Measurements from ENCODE around the gene TDO2. TPM values are rescaled to one million over a fixed set of nuclear protein-coding genes. Genes with fewer than 3 reads are reported as not detected.

The TDO2 gene
- total RNA-seq, 2 donors from 2014 or later: not detected

DNA sequence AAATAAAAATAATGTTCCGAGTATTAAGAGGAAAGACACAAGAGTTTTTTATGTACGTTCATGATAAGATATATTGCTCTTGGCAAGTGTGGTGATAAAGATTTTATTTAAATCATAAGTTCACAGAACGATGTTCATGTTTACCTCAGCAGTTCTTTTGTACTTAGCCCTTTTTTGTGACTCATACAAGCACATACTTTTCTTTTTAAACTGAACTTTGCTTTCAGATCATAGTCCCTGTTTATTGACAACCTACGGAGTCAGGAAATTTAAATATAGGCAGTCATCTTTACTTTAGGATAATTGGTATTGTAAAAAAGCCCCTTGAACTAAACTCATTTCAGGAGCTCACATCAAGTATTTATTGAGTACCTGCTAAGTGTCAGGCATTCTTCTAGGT, 51.4 kb downstream of the TDO2 start:
- no peak for ATAC-seq (replicated peaks)
- H3K27ac Mint-ChIP-seq: no peak overlapping the region
- peaks cover 12% of the 10 kb centered on the region for H3K27me3 Mint-ChIP-seq

DNA sequence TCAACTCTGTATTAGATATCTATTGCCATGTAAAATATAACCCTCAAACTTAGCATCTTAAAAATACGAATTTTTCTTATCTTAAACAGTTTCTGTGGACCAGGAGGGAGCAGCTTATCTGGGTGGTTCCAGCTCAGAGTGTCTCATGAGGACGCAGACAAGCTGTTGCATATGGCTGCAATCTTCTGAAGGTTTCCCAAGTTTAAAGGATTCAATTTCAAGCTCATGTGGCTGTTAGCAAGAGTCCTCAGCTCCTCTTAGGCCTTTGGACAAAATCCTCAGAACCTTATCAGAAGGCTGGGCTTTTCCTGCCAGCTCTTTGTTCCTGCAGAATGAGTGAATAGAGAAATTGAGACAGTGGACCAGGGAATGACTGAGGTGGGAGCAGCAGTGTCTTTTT, 53.0 kb downstream of the TDO2 start:
- Mint-ChIP-seq H3K27ac (no peak overlapping the region), H3K4me1 (no peaks in the 10 kb centered on the region)

More for the DNA sequence above, 51.4 kb downstream of the TDO2 start:
- Mint-ChIP-seq H3K9me3 (no peaks in the 10 kb centered on the region), H3K4me1 (no peaks in the 10 kb centered on the region), H3K4me3 (peak overlapping the region; percentile 91), H3K36me3 (ENCODE audit: low read depth) (no peaks in the 10 kb centered on the region)

DNA sequence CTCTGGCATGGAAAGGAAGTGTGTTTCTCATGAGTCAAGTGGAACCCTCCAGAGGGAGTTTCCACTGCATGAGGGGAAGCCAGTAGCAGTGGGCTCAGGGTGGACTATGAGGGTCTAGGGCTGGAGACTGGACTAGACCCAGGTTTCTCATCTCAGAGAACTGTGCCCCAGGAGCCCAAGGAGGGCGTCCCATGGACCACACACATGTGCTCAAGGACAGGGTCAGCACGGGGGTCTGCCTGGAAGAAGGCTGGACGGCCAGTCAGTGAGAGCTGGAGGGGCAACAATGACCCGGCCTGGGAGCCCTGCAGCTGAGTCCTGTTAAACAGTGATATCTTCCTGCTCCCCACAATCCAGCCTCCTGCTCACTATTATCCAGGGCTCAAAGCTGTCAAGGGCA, 55.9 kb downstream of the TDO2 start:
- Mint-ChIP-seq H3K9me3 (no peaks in the 10 kb centered on the region), H3K27ac (no peak overlapping the region), H3K36me3 (ENCODE audit: low read depth) (no peaks in the 10 kb centered on the region), H3K27me3 (peaks cover 12% of the 10 kb centered on the region), H3K4me1 (peaks cover 5% of the 10 kb centered on the region), H3K4me3 (no peak overlapping the region)
- no peak for ATAC-seq (replicated peaks)

More for the DNA sequence above, 53.0 kb downstream of the TDO2 start:
- peaks cover 12% of the 10 kb centered on the region for H3K27me3 Mint-ChIP-seq
- H3K36me3 Mint-ChIP-seq (ENCODE audit: low read depth): no peaks in the 10 kb centered on the region
- ATAC-seq (replicated peaks): no peak
- no peak overlapping the region for H3K4me3 Mint-ChIP-seq
- H3K9me3 Mint-ChIP-seq: no peaks in the 10 kb centered on the region

DNA sequence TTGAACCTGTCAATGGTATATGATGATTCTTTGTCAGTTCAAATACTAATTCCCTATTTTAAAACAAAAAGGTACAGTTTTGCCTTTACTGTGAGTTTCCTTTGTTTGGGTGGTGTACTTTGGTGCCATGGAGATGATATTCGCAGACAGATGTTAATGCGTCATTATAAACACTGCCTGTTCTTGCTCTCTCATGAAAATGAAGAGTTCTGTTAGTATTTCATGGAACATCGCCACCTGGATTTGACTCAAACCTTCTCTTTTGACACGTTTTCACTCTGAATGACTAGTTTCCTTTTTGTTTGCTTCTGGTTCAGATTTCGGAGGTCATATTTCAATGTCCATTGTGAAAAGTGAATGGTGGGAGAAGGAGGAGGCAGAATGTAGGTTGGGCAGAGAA, 57.0 kb downstream of the TDO2 start:
- H3K4me3 Mint-ChIP-seq: no peak overlapping the region
- peaks cover 5% of the 10 kb centered on the region for H3K4me1 Mint-ChIP-seq
- H3K27ac Mint-ChIP-seq: no peak overlapping the region
- H3K27me3 Mint-ChIP-seq: peaks cover 12% of the 10 kb centered on the region
- H3K9me3 Mint-ChIP-seq: no peaks in the 10 kb centered on the region
- no peaks in the 10 kb centered on the region for H3K36me3 Mint-ChIP-seq (ENCODE audit: low read depth)
- no peak for ATAC-seq (replicated peaks)

DNA sequence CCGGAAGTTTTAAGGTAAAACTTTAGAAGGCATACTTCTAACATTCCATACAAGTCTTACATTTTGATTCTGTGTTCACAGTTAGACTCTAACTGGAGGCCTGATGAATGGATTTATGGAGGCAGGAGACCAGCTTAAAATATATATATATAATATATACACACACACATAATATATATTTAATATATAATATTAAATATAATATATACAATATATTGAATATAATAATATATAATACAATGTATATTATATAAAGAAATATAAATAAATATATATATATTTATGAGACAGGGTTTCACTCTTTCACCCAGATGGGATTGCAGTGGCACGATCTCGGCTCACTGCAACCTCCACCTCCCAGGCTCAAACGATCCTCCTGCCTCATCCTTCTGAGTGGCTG, 58.1 kb downstream of the TDO2 start:
- H3K27ac Mint-ChIP-seq: no peak overlapping the region
- peaks cover 5% of the 10 kb centered on the region for H3K4me1 Mint-ChIP-seq
- no peaks in the 10 kb centered on the region for H3K36me3 Mint-ChIP-seq (ENCODE audit: low read depth)
- no peaks in the 10 kb centered on the region for H3K9me3 Mint-ChIP-seq
- no peak overlapping the region for H3K4me3 Mint-ChIP-seq
- ATAC-seq (replicated peaks): no peak
- peaks cover 12% of the 10 kb centered on the region for H3K27me3 Mint-ChIP-seq

DNA sequence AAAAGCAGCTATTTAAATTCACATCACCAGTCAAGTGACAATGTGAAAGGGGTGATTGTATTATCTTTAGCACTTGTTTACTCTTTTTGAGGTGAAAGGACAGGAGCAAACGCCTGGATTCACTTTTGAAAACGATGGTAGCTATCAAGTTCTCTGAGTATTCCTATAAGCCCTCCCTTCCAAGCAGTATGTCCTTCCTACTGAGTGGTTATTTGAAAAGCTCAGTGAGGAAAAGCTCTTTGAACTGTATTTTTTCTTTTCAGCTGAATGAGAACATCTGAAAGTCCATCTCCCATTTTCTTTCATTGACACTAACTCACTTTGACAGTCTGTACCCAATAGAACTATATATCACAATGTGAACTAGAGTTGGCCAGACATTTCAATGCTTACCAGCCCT, 59.3 kb downstream of the TDO2 start:
- peaks cover 5% of the 10 kb centered on the region for H3K4me1 Mint-ChIP-seq
- no peak overlapping the region for H3K4me3 Mint-ChIP-seq
- no peaks in the 10 kb centered on the region for H3K9me3 Mint-ChIP-seq
- H3K27ac Mint-ChIP-seq: no peak overlapping the region
- no peak for ATAC-seq (replicated peaks)
- H3K27me3 Mint-ChIP-seq: peaks cover 11% of the 10 kb centered on the region
- H3K36me3 Mint-ChIP-seq (ENCODE audit: low read depth): no peaks in the 10 kb centered on the region

DNA sequence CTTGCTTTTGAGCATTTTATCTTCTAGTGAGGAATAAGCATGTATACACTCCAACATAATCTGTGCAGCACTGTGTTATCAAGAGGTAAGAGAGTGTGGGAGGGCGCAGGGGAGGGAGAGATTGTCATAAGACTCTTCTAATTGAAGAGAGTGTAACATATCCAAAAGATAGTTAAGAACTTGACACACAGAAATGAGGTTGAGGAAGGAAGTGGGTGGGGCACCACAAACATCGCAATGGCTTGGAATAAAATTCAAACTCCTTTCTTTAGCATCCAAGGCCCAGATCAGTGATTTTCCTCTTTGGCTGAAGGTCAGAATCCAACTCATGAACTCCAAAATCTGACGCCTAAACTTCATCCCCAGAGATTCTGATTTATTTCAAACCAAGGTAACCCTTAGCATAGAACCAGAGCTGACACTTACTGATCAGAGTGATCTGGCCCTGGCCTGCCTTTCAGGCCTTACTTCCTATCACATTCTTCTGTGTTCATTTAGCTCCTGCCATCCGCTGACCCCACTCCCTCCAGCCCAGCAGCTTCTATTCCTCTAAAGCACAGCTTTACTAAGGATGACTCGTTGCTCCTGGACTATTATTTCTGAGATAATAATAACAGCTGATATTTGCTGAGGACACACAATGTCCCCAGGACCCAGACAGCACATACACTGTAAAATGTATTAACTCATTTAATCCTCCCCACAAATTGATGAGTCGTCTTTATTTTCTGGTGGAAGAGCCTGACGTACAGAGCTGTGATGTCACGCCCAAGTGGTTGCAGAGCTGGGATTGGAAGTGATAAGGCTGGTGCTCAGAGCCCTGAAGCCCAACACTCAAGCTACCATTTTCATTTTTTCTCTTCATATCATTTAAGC, 60.8 kb downstream of the TDO2 start:
- Mint-ChIP-seq H3K27me3 (peaks cover 9% of the 10 kb centered on the region), H3K4me3 (no peak overlapping the region), H3K27ac (no peak overlapping the region), H3K36me3 (ENCODE audit: low read depth) (no peaks in the 10 kb centered on the region), H3K9me3 (peaks cover 3% of the 10 kb centered on the region), H3K4me1 (peaks cover 5% of the 10 kb centered on the region)
- ATAC-seq (replicated peaks): no peak

DNA sequence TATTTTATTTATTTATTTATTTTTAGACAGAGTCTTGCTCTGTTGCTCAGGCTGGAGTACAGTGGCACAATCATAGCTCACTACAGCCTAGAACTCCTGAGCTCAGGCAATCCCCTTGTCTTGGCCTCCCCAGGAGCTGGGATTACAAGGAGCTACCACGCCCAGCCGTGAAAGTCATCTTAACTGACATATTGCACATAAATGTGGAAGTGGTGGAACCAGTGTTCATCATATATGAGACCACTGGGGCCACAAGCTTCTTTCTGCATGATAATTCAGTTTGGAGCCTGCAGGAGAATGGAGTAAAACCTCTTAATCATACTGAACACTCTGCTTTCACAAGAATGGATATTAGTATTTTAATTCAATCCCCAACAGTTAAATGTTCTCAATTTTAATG, 62.7 kb downstream of the TDO2 start:
- Mint-ChIP-seq H3K36me3 (ENCODE audit: low read depth) (no peaks in the 10 kb centered on the region), H3K4me1 (peaks cover 5% of the 10 kb centered on the region), H3K27ac (no peak overlapping the region), H3K27me3 (peaks cover 17% of the 10 kb centered on the region), H3K4me3 (no peak overlapping the region), H3K9me3 (peaks cover 3% of the 10 kb centered on the region)
- ATAC-seq (replicated peaks): no peak

DNA sequence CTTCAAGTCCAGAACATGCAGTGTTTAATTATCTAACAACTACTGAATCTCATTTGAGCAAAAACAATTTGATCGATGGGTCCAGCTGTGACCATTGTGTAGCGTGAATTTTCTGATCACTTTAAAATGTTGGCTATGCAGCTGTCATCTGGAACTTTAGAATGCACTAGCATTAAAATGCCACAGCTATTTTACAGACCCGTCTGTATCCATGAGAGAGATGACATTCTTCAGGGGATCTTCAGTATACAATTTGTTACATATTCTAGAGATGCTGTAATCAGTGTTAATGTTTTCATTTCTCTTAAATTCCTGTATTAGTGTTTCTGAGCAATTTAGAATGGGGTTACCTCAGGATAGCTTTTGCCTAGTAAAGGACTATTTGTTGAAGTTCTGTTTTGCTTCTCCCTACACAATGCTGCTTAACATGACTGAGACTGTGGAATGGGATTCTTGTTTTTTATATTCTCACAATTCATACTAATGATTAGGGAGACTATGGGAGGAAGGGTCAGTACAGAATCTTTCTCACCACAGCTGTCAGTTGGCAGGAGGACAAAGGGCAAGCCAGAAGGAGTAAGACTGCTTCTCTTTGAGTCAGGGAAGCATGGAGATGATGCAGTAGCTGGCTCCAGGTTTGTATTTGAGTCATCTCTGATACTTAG, 63.4 kb downstream of the TDO2 start:
- ATAC-seq (replicated peaks): no peak
- peaks cover 3% of the 10 kb centered on the region for H3K9me3 Mint-ChIP-seq
- peaks cover 17% of the 10 kb centered on the region for H3K27me3 Mint-ChIP-seq
- no peak overlapping the region for H3K4me3 Mint-ChIP-seq
- H3K36me3 Mint-ChIP-seq (ENCODE audit: low read depth): no peaks in the 10 kb centered on the region
- peaks cover 5% of the 10 kb centered on the region for H3K4me1 Mint-ChIP-seq
- no peak overlapping the region for H3K27ac Mint-ChIP-seq

Other genes starting within 250 kb of the TDO2 start
- gene GUCY1A1, start 236.8 kb upstream of the TDO2 start, total RNA-seq: not detected
- under 1 TPM in 1 of 2 donors, not detected in 1; 0.11 TPM for gene GUCY1B1, start 144.7 kb upstream of the TDO2 start, total RNA-seq
- gene ASIC5, start 37.4 kb upstream of the TDO2 start, total RNA-seq: not detected
- gene CTSO, start 50.2 kb downstream of the TDO2 start, total RNA-seq: 1 to 10 TPM; 1.9 to 2.7 TPM

Data from activated T-helper 17 cell treated with anti-CD3 and anti-CD28 coated beads, Interleukin-2, amount 50 U/mL, for 72 hours (primary cell).